GM21526 (cell line): ENCODE results near the gene ACSL4.
"Not testable (repeated sequence)": the region's sequence is repeated elsewhere in the genome, so short reads cannot be mapped to it uniquely, and the experiment has no call there.

ENCODE experiments used
- ATAC-seq: cut with Tn5 transposase; IDR thresholded peaks from one replicate; pipeline ENCODE4 v1.9.1; 2021; ENCODE audit warnings: moderate library complexity; ENCODE audit not compliant: unreplicated experiment, low FRiP score

ACSL4 gene

DNA sequence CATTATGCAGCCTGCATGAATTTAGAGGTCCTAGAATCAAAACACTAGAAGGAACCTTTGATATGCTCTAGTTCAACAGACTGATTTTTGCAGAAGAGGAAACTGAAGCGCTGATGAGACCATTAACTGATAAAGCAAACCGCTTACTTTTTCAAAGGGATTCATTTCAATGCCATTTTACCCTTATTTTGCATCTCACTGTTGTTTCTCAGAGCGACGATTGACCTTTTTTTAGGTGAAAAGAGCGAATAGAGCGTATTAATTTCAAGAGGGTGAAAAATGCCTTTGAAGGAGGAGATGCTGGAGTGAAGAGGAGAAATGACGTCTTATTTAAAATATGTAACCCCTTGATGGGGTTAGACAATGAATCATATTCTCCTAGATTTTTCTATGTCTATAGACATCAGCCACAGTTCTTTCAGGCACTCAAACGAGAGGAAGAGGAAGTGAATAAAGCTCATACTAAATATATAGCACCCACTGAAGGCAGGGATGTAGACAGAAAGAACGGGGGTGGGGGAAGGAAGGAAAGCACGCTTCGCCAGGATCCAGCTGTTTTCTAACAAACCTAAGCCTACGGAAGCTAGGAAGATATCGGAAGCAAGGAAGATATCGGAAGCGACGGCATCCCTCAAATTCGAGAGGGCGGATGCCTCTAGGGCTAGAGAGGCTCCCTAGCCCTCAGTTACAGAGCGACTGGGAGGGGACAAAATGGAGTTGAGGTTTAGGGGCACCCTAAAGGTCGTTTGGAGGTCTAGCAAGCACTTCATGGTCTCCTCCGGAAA lies 848 bp downstream of the ACSL4 start:
- peak; percentile 27 for ATAC-seq

- ATAC-seq = no peak
Measured at GRCh38 chrX:109728173-109728535, 4.9 kb downstream of the ACSL4 start.

GRCh38 chrX:109724971-109725370 lies 8.1 kb downstream of the ACSL4 start:
- not testable (repeated sequence) for ATAC-seq

DNA sequence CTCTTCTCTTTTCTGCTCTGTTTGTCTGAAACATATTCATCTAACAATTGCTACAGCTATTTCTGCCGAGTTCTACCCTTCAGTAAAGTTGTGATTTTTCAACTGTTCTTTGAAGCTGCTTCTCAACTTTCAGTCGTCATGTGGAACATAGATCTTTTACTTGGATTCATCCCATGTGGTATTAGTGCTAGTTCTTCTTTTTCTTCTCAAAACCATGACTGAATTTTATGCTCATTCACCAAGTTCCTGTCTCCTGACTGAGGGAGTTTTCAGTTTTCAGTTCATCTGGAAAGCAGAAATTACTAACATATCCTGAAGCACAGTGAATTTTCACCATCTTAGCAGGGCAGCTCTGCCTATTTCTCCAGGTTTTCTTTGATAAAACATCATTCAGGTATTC lies 12.1 kb downstream of the ACSL4 start:
- no peak for ATAC-seq

DNA sequence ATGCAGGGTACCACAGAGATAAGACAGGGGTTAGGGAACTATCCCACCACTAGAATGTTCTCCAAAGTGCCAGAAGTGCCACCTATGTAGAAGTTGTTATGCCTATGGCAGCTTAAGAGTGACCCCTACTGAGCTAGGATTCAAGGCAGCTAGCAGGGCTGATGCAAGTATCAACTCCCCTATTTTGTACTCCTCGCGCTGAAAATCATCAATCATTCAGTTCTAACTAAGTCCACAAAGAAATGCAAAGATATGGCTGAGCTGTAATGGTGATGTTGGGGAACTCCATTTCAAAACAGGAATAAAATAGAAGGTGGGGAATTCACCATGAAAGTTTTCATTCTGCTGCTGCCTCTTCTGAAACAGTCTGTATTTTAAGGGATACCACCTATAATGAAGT lies 13.8 kb downstream of the ACSL4 start:
- ATAC-seq = no peak

DNA sequence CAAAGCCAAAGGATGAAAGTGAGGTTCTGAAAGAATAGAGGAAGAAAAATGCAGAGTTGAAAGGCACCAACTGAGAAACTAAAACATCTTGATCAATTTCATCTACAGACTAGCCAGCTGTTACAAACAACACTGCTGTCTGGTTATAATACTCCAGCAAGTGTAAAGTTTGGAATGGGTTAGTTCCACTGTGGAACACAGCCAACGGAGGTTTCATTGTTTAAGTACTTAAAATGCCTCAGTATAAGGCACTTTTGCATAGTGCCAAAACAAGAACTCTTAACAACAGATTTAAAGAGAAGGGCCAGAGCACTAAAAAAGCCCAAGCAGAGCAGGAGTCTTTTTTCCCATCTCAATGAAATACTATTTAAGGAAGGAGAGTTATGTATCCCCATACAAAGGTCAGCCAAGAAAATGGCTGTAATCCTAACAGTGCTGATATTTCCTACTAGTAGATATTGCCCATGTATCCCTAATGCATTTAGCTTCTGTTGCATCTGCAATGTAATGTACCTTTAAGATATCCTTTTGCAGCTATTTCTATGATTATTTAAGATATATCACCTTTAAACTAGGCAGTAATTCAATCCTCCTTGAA lies 16.5 kb downstream of the ACSL4 start:
- ATAC-seq = no peak

DNA sequence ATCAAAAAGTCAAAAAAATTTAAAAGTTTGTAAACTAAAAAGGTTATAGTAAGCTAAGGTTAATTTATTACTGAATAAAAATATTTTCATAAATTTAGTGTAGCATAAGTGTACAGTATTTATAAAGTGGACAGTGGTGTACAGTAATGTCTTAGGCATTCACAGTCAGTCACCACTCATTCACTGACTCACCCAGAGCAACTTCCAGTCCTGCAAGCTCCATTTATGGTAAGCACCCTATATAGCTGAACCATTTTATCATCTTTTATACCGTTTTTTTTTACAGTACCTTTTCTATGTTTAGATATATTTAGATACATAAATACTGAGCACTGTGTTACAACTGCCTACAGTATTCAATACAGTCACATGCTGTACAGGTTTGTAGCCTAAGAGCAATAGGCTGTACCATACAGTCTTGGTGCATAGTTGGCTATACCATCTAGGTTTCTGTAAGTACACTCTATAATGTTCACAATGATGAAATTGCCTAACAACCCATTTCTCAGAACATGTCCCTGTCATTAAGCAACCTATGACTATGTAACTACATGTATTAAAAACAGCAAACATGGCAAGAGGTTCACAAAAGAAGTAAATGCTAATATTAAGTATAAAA lies 18.6 kb downstream of the ACSL4 start:
- no peak for ATAC-seq

- no peak for ATAC-seq
Measured at GRCh38 chrX:109710181-109710580, 22.9 kb downstream of the ACSL4 start.

DNA sequence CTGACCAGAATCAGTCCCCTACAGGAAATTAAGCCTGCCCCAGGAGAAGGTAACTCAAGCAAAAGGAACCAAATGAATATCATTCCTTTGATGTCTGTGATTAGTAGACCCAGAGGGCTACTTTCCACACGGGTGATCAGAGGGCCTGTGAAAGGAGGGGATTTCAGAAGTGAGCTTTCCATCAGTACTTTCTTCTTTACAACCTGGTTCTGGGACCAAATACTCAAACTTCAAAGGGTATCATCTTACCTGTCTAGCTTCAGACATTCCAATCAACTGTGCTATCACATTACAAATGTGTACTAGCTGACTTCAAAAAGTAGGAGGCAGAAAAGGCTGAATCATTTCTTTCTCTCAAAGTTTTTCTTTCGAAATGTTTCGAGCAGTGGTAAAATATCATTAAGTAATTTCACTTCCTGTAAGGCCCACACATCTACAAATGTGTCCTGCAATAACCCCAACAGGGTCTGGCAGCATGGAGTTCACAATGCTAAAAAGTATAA lies 23.9 kb downstream of the ACSL4 start:
- peak; percentile 65 for ATAC-seq

GRCh38 chrX:109707720-109708119 lies 25.3 kb downstream of the ACSL4 start:
- ATAC-seq = no peak

DNA sequence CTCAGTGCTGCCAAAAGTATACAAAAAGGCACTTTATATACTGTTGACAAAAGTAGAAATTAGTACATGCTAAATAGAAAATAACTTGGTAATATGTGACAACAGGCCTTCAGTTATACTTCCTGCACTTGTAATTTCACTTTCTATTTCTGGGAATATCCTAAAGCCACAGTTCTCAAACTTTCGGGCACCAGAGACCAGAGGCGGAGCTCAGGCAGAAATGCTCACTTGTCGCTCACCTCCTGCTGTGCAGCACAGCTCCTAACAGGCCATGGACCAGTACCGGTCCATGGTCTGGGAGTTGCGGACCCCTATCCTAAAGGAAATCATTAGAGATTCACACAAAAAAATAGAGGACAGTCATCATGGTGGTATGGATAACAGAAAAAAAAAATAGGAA lies 25.7 kb downstream of the ACSL4 start:
- ATAC-seq = no peak

DNA sequence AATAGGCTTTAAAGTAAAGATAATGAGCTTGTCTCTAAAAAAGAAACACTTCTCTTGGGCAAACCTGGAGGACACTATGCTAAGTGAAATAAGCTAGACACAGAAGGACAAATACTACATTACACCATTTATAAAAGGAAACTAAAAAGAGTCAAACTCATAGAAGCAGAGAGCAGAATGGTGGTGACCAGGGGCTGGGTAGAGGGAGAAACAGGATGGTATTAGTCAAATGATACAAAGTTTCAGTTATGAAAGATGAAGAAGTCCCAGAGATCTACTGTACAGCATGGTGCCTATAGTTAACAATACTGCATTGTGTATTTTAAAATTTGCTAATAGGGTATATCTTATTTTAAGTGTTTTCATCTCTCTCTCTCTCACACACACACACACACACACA lies 28.5 kb downstream of the ACSL4 start:
- ATAC-seq = peak; percentile 68

DNA sequence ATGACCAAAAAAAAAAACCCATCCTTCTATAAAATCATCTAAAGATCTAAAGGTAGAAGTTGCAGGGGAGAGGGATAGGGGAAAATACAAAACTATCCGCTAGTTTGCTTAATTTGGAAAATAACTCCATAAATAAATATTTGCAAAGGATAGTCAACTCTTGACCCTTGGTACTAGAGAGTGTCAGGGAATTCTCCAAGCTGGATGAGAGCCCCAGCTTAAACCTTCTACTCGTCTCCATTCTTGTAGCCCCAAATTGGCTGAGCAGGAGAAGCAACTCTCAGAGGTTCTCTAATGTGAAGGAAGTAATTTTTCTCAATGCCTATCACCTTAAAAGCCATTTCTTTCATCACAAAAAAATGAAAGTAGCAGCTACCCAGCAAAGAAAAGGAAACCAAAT lies 35.2 kb downstream of the ACSL4 start:
- ATAC-seq = no peak

DNA sequence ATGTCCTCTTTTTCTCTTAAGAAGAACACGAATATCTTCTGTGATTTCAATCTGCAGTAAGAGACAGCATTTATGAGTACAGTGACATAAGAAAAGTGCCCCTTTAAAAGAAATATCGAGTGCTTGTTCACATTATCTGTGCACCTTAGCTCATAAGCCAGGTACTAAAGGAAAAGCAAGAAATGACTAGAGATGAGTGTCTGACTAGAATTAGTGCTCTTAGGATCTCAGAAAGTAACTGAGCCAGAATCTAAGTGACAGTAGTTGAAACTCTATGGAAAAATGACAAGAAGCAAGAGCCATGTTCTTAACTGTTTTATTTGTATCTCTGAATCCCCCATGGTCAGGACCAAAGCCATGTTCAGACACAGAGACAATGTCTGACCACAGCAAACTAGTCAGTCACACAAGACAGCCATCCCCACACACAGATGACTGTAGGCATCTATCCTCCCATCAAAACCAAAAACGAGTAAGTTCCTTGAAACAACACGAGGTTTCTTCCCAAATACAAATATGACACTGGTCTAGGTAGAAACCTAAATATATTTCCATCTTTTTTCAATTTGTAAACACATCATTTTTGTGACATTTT lies 36.8 kb downstream of the ACSL4 start:
- no peak for ATAC-seq

DNA sequence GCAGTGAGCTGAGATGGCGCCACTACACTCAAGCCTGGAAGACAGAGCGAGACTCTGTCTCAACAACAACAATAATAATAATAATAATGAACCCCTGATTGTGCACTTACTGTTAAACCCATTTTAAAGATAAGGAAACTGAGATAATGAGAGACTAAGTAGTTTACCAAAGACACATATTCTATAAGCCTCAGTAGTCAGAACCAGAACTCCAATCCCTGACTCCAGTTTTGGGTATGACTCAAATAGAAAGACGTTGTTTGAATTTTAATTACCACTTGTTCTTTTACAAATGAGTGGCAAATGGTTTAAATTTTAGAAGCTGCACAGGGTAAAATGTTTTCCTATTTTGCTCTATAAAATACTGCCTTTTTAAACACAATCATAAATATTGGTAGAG lies 37.4 kb downstream of the ACSL4 start:
- no peak for ATAC-seq

DNA sequence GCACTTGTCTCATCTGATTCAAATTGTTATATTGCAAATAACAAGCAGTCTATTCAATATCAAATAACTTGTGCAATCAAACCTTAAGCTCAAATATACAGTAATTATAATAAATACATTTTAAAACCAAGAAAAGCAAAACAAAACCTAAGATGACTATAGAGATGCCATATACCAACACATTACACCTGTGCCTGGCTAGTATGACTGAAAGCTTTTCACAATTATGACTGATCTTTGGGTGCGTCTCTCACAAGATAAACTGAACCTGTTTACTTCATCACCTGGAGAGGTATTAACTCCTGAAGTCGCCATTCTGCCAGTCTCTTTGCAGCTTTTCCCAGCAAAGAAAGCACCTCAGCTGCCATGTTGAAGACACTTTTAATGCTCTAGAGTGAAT lies 41.3 kb downstream of the ACSL4 start:
- ATAC-seq = no peak

DNA sequence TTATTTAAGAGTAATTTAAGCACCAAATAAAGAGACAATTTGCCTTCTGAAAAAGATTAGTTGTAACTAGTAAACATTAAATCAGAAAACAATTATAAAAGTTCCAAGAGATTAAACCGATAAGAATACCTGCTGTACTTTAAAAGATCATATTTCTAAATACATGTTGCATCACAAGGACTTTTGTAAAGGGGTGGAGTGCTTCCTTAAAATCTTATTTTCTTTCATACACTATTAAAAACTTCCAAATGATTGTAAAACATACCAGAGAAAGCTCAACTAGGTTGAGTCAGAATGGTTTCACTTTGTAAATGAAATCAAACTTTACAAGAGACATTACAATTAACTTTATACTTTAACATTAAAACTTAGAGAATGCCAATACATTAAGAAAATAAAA lies 41.8 kb downstream of the ACSL4 start:
- no peak for ATAC-seq

DNA sequence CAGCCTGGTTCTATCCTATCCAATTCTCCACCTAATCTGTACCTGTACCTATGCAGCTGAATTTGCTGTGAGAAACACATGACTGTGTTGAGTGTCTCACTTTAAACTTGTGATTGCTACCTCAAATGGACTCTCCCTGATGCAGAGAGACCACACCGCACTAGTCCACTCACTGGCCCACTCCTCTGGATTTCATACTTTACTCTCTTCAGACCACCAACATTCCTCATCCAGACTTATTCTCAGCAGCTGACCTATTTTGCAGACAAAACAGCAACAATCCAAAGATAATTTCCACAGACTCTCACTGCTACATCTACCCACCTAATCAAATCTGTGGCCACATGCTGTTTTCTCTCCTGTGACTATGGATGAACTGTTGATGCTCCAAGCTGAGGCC lies 45.2 kb downstream of the ACSL4 start:
- ATAC-seq = no peak

DNA sequence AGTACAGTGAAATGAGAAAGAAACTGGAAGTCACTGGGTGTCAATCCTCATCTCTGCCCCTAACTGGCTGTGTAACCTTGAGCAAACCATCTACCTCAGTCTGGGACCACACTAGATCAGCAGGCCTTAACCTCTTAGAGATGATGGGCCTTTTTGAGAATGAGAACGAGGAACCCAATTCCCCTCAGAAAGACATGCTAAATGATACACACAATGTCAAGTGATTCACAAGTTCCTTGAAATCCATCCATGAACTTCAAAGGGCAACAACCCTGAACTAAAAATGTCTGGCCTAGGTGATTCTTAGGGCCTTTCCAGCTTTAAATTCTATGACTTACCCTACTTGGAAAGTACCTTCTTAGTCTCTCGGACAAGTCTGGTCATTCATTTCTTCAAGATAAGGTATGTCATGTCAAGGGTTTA lies 47.4 kb downstream of the ACSL4 start:
- ATAC-seq = no peak

- ATAC-seq = no peak
Measured at GRCh38 chrX:109684136-109684535, 48.9 kb downstream of the ACSL4 start.

DNA sequence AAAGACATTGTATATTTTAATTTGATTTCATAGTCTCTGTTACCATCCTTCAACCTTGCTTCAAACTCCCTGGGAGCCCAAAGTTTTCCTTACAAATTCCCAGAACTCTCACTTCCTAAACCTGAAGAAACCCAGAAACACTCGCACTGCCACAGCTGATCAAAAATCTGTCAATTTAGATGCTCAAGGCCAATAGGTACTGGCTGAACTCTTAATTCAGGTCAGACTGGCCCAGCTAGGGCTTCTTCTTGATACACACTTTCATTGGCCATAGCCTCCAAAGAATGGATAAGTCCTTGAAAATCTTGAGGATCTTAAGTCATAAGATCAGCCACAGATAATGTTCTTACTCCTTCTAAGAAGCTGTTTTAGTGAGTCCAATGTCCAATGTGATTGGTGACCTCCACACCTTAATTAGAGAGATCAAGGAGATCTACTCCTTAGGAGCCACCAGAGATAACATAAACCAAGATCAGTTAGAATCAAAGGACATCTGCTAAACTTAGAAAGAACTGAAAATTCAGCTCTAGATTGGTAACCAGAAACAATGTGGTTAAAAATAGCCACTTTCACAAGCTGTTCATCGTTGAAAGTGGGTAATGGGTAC lies 51.5 kb downstream of the ACSL4 start:
- ATAC-seq = no peak
